Measurements from ENCODE around the gene KIF21B.
A peak's percentile ranks its signal among the peaks of the same experiment; 100 is the strongest.

KIF21B gene

DNA sequence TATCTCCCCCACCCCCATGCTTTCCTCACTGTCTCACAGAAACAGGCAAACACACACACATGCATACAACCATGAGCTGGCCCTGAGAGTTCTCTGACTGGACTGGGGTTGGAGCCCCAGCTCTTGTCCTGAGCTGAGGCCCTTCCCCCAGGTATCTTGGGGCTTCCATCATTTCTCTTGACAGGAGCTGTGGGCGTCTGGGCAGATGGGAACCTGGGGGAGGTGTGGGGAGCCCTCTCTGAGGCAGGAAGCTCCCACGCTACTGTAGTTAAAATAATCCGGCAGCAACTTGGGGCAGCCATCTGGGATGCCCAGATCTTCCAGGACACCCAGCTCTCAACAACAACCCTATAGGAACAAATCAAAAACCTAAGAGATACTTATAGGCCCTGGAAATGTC is 2.7 kb upstream of the KIF21B start:
- no peak for TF ChIP-seq Cebpa-rat (IDR thresholded peaks at IDR 0.05)
- Histone ChIP-seq H3K9ac (peak overlapping the region in 10 of 11 experiments; percentile 17 to 84 (median 70); a peak in 19 of 22 replicates), H3K27me3 (no peaks in the 10 kb centered on the region), H4K20me1 (peaks cover 0 to 20% (median 0%) of the 10 kb centered on the region in 11 experiments; a peak in 8 of 22 replicates), H3K4me3 (peak overlapping the region in 8 of 10 experiments; percentile 34 to 56 (median 49); a peak in 14 of 20 replicates), H3K27ac (peak overlapping the region in 9 of 11 experiments; percentile 68 to 92 (median 87); a peak in 19 of 22 replicates), H3K4me1 (peaks cover 72 to 81% (median 76%) of the 10 kb centered on the region in 10 experiments), H3K36me3 (no peaks in the 10 kb centered on the region), H3K9me3 (replicated peaks in 1 of 11) (no peaks in the 10 kb centered on the region), H3K4me2 (peak overlapping the region; percentile 84 to 100 (median 96))

DNA sequence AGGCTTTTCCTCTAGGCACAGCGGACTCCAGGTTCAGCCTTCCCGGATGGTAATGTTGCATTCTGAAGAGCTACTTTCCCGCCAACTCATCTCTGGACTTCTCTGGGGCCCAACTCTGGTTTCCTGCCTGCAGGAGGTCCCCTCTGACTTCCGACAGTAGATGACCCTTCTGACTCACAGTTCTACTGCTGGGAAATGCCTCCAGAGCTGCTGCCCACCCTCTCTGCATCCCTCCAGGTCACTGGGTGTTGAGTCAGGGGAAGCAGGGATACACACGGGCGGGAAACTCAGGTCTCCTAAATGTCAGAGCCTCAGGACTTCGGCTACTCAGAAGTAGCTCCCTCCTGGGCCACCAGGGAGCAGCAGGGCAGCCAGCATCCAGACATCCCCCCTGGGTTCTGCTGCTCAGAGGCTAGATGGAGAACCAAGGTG is 2.1 kb upstream of the KIF21B start:
- Histone ChIP-seq H3K27ac (peak overlapping the region in 9 of 11 experiments; percentile 68 to 92 (median 87); a peak in 18 of 22 replicates), H3K4me2 (peak overlapping the region; percentile 84 to 100 (median 96)), H3K4me1 (peaks cover 78 to 86% (median 82%) of the 10 kb centered on the region in 10 experiments), H4K20me1 (peaks cover 0 to 20% (median 0%) of the 10 kb centered on the region in 11 experiments; a peak in 8 of 22 replicates), H3K4me3 (peak overlapping the region in 8 of 10 experiments; percentile 4 to 56 (median 49); a peak in 12 of 20 replicates), H3K36me3 (no peaks in the 10 kb centered on the region), H3K9me3 (replicated peaks in 1 of 11) (no peaks in the 10 kb centered on the region), H3K9ac (peak overlapping the region in 10 of 11 experiments; percentile 17 to 84 (median 70); a peak in 17 of 22 replicates), H3K27me3 (no peaks in the 10 kb centered on the region)
- TF ChIP-seq Cebpa-rat (IDR thresholded peaks at IDR 0.05), result no peak

DNA sequence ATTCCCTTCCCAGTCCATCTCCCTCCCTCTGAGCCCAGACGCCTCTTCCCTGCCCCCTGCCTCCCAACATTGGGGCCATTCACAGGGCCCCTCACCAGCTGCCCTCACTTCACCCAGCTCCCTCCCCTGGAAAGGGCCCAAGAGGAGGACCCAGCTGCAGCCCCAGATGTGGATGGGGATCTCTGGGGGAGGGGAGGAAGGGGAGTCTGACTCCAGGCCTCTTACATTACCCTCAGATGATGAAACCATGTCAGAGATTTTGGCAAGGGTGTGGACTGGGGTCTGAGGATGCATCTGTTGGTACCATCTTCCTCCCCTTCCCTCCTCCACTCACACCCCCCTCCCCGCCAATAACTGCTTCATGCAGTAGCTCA is 1.1 kb upstream of the KIF21B start:
- peaks cover 86 to 94% (median 91%) of the 10 kb centered on the region in 10 experiments for H3K4me1 ChIP-seq
- no peaks in the 10 kb centered on the region for H3K36me3 ChIP-seq
- peak overlapping the region; percentile 68 to 100 (median 96) for H3K4me2 ChIP-seq
- peak in 5 of 11 experiments; percentile 28 to 70 (median 50); a peak in 6 of 22 replicates for TF ChIP-seq Cebpa-rat (IDR thresholded peaks at IDR 0.05)
- H3K27ac ChIP-seq, result peak overlapping the region in 8 of 11 experiments; percentile 74 to 92 (median 88); a peak in 17 of 22 replicates
- H3K4me3 ChIP-seq, result peak overlapping the region in 7 of 10 experiments; percentile 33 to 56 (median 50); a peak in 14 of 20 replicates
- no peaks in the 10 kb centered on the region for H3K27me3 ChIP-seq
- H3K9me3 ChIP-seq (replicated peaks in 1 of 11), result no peaks in the 10 kb centered on the region
- H4K20me1 ChIP-seq, result peaks cover 0 to 20% (median 0%) of the 10 kb centered on the region in 11 experiments; a peak in 8 of 22 replicates
- H3K9ac ChIP-seq, result peak overlapping the region in 9 of 11 experiments; percentile 15 to 84 (median 72); a peak in 17 of 22 replicates

DNA sequence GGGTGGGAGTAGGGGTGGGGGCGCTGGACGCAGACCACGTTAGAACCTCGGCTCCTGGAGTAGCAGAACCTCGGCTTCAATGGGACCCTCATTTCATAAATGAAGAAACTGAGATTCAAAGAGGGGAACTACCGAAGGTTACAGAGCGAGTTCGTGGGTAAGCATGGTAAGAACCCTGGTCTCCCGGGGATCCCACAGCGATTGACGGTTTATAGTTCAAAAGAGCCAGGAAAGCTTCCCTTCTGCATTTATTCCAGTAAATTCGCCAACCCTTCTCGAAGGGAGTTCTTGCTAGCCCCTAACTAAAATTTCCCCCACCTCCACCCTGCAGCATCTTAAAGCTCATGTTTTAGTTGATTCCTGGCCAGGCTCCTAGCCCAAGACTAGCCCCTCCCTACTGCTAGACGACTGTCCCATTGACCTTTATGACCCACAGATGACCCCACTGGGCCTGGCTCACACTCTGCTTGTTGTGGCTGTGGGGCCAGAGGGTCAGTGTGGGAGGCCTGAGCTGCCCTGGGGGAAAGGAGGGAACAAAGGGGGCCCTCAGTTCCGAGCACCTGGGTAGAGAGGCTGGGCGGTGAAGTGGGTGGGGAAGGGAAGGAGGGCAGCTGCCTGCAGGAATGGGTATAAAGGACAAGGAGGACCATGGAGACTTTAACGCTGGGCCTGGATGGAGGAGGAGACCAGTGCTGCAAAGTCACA is 558 bp upstream of the KIF21B start:
- no peaks in the 10 kb centered on the region for H3K27me3 ChIP-seq
- H4K20me1 ChIP-seq, result peaks cover 0 to 20% (median 0%) of the 10 kb centered on the region in 11 experiments; a peak in 8 of 22 replicates
- H3K36me3 ChIP-seq, result no peaks in the 10 kb centered on the region
- TF ChIP-seq Cebpa-rat (IDR thresholded peaks at IDR 0.05), result no peak
- H3K4me1 ChIP-seq, result peaks cover 86 to 94% (median 91%) of the 10 kb centered on the region in 10 experiments
- peak overlapping the region in 7 of 10 experiments; percentile 33 to 56 (median 50); a peak in 15 of 20 replicates for H3K4me3 ChIP-seq
- peak overlapping the region in 9 of 11 experiments; percentile 11 to 92 (median 87); a peak in 17 of 22 replicates for H3K27ac ChIP-seq
- H3K9me3 ChIP-seq (replicated peaks in 1 of 11), result no peaks in the 10 kb centered on the region
- peak overlapping the region in 9 of 11 experiments; percentile 15 to 84 (median 68); a peak in 17 of 22 replicates for H3K9ac ChIP-seq
- H3K4me2 ChIP-seq, result peak overlapping the region; percentile 68 to 100 (median 96)

DNA sequence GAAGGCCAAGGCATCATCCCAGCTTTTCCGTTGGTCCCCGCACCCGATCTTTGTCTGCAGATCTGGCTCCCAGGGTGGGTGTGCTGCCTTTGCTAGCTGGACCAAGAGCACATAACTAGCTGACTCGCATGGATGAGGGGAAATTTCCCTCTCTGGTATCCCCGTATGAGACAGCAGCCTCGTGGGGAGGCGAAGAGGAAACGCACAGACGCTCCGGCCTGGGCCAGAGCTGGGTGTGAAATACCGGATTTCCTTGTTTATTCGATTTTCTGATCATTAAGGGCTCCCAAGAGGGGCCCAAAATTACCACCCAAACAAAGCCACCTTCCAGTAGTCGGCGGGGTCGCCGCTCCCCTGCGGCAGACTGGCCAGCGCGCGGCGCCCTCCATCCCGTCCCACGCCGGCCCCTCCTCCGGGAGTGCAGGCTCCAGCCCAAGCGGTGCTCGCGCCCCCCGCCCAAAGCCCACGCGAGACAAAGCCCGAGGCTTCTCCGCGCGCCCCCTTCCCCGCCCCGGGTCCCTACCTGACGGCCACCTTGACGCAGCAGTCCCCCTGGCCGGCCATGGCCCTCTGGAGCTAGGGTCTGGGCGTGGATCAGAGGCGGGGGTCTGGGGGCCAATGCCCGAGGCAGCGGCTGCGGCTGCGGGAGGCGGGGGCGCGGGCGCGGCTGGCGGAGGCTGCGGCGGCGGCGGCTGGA is 546 bp downstream of the KIF21B start:
- Histone ChIP-seq H3K4me2 (peak overlapping the region; percentile 92 to 100 (median 99)), H3K27me3 (no peaks in the 10 kb centered on the region)

DNA sequence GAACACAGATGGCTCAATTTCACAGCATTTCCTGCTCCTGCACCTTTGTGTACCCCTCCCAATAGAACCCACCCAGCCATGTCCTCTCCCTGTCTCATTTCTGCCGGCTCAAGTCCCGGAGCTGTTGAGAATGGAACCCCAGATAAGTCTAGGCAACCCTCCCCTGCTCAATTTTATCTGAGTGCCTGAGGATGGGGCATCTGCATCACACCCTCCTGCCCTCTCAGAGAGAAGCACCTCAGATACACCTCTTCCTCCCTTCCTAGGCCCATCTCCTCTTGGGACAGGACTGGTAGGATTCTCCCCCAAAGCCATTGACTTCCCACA is 1.1 kb downstream of the KIF21B start:
- Histone ChIP-seq H4K20me1 (peaks cover 0 to 27% (median 9%) of the 10 kb centered on the region in 11 experiments; a peak in 15 of 22 replicates), H3K36me3 (peaks cover 0 to 6% (median 0%) of the 10 kb centered on the region in 11 experiments; a peak in 3 of 22 replicates), H3K27ac (peak overlapping the region in 10 of 11 experiments; percentile 74 to 97 (median 92); a peak in 20 of 22 replicates), H3K4me1 (peaks cover 86 to 94% (median 91%) of the 10 kb centered on the region in 10 experiments), H3K4me2 (peak overlapping the region; percentile 92 to 100 (median 99)), H3K9me3 (replicated peaks in 1 of 11) (no peaks in the 10 kb centered on the region), H3K9ac (peak overlapping the region; percentile 83 to 95 (median 91)), H3K4me3 (peak overlapping the region; percentile 75 to 93 (median 85)), H3K27me3 (no peaks in the 10 kb centered on the region)
- no peak for TF ChIP-seq Cebpa-rat (IDR thresholded peaks at IDR 0.05)

More for the DNA sequence above, 546 bp downstream of the KIF21B start:
- Histone ChIP-seq H4K20me1 (peaks cover 0 to 21% (median 6%) of the 10 kb centered on the region in 11 experiments; a peak in 12 of 22 replicates), H3K27ac (peak overlapping the region; percentile 56 to 97 (median 92); a peak in 21 of 22 replicates), H3K9me3 (replicated peaks in 1 of 11) (no peaks in the 10 kb centered on the region), H3K4me1 (peaks cover 86 to 94% (median 91%) of the 10 kb centered on the region in 10 experiments), H3K4me3 (peak overlapping the region; percentile 75 to 93 (median 85)), H3K9ac (peak overlapping the region; percentile 83 to 95 (median 91)), H3K36me3 (peaks cover 0 to 6% (median 0%) of the 10 kb centered on the region in 11 experiments; a peak in 3 of 22 replicates)
- no peak for TF ChIP-seq Cebpa-rat (IDR thresholded peaks at IDR 0.05)

DNA sequence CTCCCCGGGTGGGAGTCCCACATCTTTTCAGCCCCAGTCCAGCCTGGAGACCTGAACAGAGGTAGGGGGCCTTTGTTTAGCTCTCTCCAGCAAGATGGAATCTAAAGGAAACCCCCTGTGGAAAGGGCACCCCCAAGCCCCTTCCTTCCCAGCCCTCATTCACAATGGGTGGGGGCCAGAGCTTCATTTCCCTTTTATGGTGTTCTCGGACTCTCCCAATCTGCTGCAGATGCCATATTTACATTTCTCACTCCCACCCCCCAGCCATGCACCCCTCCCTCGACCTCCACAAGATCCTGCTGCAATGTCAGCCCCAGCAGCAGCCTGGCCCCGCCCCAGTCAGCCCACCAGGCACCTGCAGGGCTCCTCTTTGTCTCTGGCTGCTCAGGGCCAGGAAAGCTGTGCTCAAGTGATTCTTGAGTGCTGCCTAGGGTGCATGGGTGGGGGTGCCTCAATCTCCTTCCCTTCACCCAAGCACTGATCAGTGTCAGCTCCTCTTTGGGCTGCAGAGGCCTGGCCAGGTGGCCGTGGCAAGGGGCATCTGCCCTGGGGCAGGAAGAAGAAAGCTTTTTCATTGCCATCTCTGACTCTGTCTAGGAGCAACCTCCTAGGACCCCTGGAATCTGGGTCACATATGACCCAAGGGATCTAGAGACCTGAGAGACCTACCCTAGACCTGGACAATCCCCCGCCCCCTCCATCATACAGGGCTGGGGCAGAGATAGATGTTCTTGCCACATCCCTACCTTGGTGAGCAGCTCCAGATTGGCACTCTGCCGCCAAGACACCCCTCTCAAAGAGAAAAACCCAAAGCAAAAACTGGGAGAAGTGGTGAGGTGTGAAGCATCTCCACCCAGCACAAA is 1.7 kb downstream of the KIF21B start:
- H3K4me1 ChIP-seq, result peaks cover 86 to 94% (median 91%) of the 10 kb centered on the region in 10 experiments
- H3K27ac ChIP-seq, result peak overlapping the region in 9 of 11 experiments; percentile 86 to 97 (median 92); a peak in 19 of 22 replicates
- peaks cover 2 to 32% (median 15%) of the 10 kb centered on the region in 11 experiments; a peak in 18 of 22 replicates for H4K20me1 ChIP-seq
- H3K27me3 ChIP-seq, result no peaks in the 10 kb centered on the region
- H3K9ac ChIP-seq, result peak overlapping the region; percentile 83 to 95 (median 91)
- peak overlapping the region; percentile 92 to 100 (median 99) for H3K4me2 ChIP-seq
- H3K36me3 ChIP-seq, result peaks cover 0 to 6% (median 0%) of the 10 kb centered on the region in 11 experiments; a peak in 3 of 22 replicates
- peak overlapping the region; percentile 75 to 93 (median 85) for H3K4me3 ChIP-seq
- TF ChIP-seq Cebpa-rat (IDR thresholded peaks at IDR 0.05), result no peak
- no peaks in the 10 kb centered on the region for H3K9me3 ChIP-seq (replicated peaks in 1 of 11)

Data from BLaER1 treated with 17β-estradiol and CSF1 and Interleukin-3, amounts not matched to agents 10 nM and 100 nM (cell line).